ENCODE measurements around the gene PTPN3.

Gene PTPN3

GRCh38 chr9:109355564-109356297, 142.4 kb downstream of the PTPN3 start:
- H3K9me3 ChIP-seq (ENCODE audit: insufficient read depth, low read length): no peaks in the 10 kb centered on the region
- no peaks in the 10 kb centered on the region for H3K4me1 ChIP-seq (ENCODE audit: insufficient read depth, insufficient read length)
- no peak overlapping the region for H3K4me3 ChIP-seq (ENCODE audit: insufficient read length, low read depth)
- no peak for DNase-seq (ENCODE audit: low read depth, low spot score)
- TF ChIP-seq YY1 (IDR thresholded peaks at IDR 0.05; ENCODE audit: insufficient read depth, insufficient read length): no peak
- H3K27me3 ChIP-seq (ENCODE audit: insufficient read depth, insufficient read length): no peaks in the 10 kb centered on the region
- H3K36me3 ChIP-seq (ENCODE audit: insufficient read depth, insufficient read length, low read length): no peaks in the 10 kb centered on the region
- H3K9ac ChIP-seq (ENCODE audit: insufficient read length, low read depth): no peak overlapping the region

- no peak overlapping the region for H3K4me3 ChIP-seq (ENCODE audit: insufficient read length, low read depth)
Measured at GRCh38 chr9:109354190-109354589, 143.9 kb downstream of the PTPN3 start.

GRCh38 chr9:109351032-109351431, 147.1 kb downstream of the PTPN3 start:
- Histone ChIP-seq H3K9me3 (ENCODE audit: insufficient read depth, low read length) (no peaks in the 10 kb centered on the region), H3K9ac (ENCODE audit: insufficient read length, low read depth) (no peak overlapping the region), H3K4me1 (ENCODE audit: insufficient read depth, insufficient read length) (no peaks in the 10 kb centered on the region), H3K27me3 (ENCODE audit: insufficient read depth, insufficient read length) (no peaks in the 10 kb centered on the region), H3K4me3 (ENCODE audit: insufficient read length, low read depth) (no peak overlapping the region), H3K36me3 (ENCODE audit: insufficient read depth, insufficient read length, low read length) (no peaks in the 10 kb centered on the region)
- DNase-seq (ENCODE audit: low read depth, low spot score): no peak
- TF ChIP-seq ZNF274 (IDR thresholded peaks at IDR 0.05; ENCODE audit: low read depth, low read length) (no peak), SUZ12 (IDR thresholded peaks at IDR 0.05; ENCODE audit: extremely low read depth, insufficient read depth, insufficient read length) (no peak), YY1 (IDR thresholded peaks at IDR 0.05; ENCODE audit: insufficient read depth, insufficient read length) (no peak)

More at GRCh38 chr9:109354190-109354589, 143.9 kb downstream of the PTPN3 start:
- DNase-seq (ENCODE audit: low read depth, low spot score): no peak
- H3K36me3 ChIP-seq (ENCODE audit: insufficient read depth, insufficient read length, low read length): no peaks in the 10 kb centered on the region
- H3K4me1 ChIP-seq (ENCODE audit: insufficient read depth, insufficient read length): no peaks in the 10 kb centered on the region
- TF ChIP-seq SUZ12 (IDR thresholded peaks at IDR 0.05; ENCODE audit: extremely low read depth, insufficient read depth, insufficient read length): no peak
- no peak for TF ChIP-seq ZNF274 (IDR thresholded peaks at IDR 0.05; ENCODE audit: low read depth, low read length)
- TF ChIP-seq YY1 (IDR thresholded peaks at IDR 0.05; ENCODE audit: insufficient read depth, insufficient read length): no peak
- no peaks in the 10 kb centered on the region for H3K27me3 ChIP-seq (ENCODE audit: insufficient read depth, insufficient read length)
- no peaks in the 10 kb centered on the region for H3K9me3 ChIP-seq (ENCODE audit: insufficient read depth, low read length)
- H3K9ac ChIP-seq (ENCODE audit: insufficient read length, low read depth): no peak overlapping the region

GRCh38 chr9:109349421-109349846, 148.7 kb downstream of the PTPN3 start:
- H3K9ac ChIP-seq (ENCODE audit: insufficient read length, low read depth): no peak overlapping the region
- no peak overlapping the region for H3K4me3 ChIP-seq (ENCODE audit: insufficient read length, low read depth)
- peaks cover 4% of the 10 kb centered on the region for H3K4me1 ChIP-seq (ENCODE audit: insufficient read depth, insufficient read length)
- H3K9me3 ChIP-seq (ENCODE audit: insufficient read depth, low read length): no peaks in the 10 kb centered on the region
- H3K36me3 ChIP-seq (ENCODE audit: insufficient read depth, insufficient read length, low read length): no peaks in the 10 kb centered on the region
- no peak for DNase-seq (ENCODE audit: low read depth, low spot score)
- no peaks in the 10 kb centered on the region for H3K27me3 ChIP-seq (ENCODE audit: insufficient read depth, insufficient read length)
- TF ChIP-seq SUZ12 (IDR thresholded peaks at IDR 0.05; ENCODE audit: extremely low read depth, insufficient read depth, insufficient read length) (no peak), YY1 (IDR thresholded peaks at IDR 0.05; ENCODE audit: insufficient read depth, insufficient read length) (no peak), ZNF274 (IDR thresholded peaks at IDR 0.05; ENCODE audit: low read depth, low read length) (no peak)

DNA sequence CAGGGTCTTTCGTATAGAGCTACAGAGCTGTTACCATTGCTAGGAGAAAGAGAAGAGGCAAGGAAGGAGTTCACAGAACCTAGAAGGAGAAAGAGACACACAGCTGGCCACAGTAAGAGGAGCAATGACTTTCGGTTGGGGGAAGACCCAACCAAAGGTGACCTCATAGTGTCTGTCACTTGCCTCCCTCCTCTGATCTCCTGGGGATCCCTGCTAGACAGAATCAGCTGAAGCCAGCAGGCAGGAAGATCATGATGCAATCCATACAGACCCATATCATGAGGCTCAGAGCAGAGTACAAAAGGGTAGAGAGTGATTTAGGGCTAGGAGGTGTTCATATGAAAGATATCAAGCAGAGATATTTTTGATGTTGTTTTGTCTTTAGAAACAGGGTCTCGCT, 151.2 kb downstream of the PTPN3 start:
- TF ChIP-seq YY1 (IDR thresholded peaks at IDR 0.05; ENCODE audit: insufficient read depth, insufficient read length): no peak
- no peaks in the 10 kb centered on the region for H3K36me3 ChIP-seq (ENCODE audit: insufficient read depth, insufficient read length, low read length)
- H3K9ac ChIP-seq (ENCODE audit: insufficient read length, low read depth): no peak overlapping the region
- H3K4me1 ChIP-seq (ENCODE audit: insufficient read depth, insufficient read length): peaks cover 6% of the 10 kb centered on the region
- H3K9me3 ChIP-seq (ENCODE audit: insufficient read depth, low read length): no peaks in the 10 kb centered on the region
- no peak for DNase-seq (ENCODE audit: low read depth, low spot score)
- H3K4me3 ChIP-seq (ENCODE audit: insufficient read length, low read depth): no peak overlapping the region
- no peaks in the 10 kb centered on the region for H3K27me3 ChIP-seq (ENCODE audit: insufficient read depth, insufficient read length)

GRCh38 chr9:109344866-109345265, 153.2 kb downstream of the PTPN3 start:
- Histone ChIP-seq H3K27me3 (ENCODE audit: insufficient read depth, insufficient read length) (no peaks in the 10 kb centered on the region), H3K36me3 (ENCODE audit: insufficient read depth, insufficient read length, low read length) (no peaks in the 10 kb centered on the region), H3K4me1 (ENCODE audit: insufficient read depth, insufficient read length) (peaks cover 6% of the 10 kb centered on the region), H3K9me3 (ENCODE audit: insufficient read depth, low read length) (no peaks in the 10 kb centered on the region), H3K9ac (ENCODE audit: insufficient read length, low read depth) (no peak overlapping the region), H3K4me3 (ENCODE audit: insufficient read length, low read depth) (no peak overlapping the region)
- DNase-seq (ENCODE audit: low read depth, low spot score): no peak
- no peak for TF ChIP-seq SUZ12 (IDR thresholded peaks at IDR 0.05; ENCODE audit: extremely low read depth, insufficient read depth, insufficient read length)
- no peak for TF ChIP-seq YY1 (IDR thresholded peaks at IDR 0.05; ENCODE audit: insufficient read depth, insufficient read length)
- TF ChIP-seq ZNF274 (IDR thresholded peaks at IDR 0.05; ENCODE audit: low read depth, low read length): no peak

DNA sequence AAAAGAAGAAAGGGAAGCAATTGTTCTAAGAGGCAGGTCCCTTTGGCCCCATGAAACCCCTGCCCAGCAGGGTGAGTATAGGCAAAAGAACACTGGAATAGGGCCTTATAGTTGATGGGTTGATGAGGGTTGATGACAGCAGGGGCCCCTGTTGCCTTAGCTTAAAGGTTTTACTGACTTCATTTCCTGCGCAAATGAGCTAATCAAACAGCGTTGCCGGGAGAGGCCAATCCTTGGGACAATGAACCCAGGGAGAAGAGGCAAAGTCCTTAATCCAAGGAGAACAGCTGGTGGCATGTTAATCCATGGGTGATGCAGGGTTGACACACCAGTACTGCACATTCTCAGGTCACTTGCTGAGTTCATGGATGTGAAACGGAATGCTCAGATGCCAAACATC, 155.2 kb downstream of the PTPN3 start:
- H3K9ac ChIP-seq (ENCODE audit: insufficient read length, low read depth): no peak overlapping the region
- no peaks in the 10 kb centered on the region for H3K9me3 ChIP-seq (ENCODE audit: insufficient read depth, low read length)
- H3K36me3 ChIP-seq (ENCODE audit: insufficient read depth, insufficient read length, low read length): no peaks in the 10 kb centered on the region
- TF ChIP-seq SUZ12 (IDR thresholded peaks at IDR 0.05; ENCODE audit: extremely low read depth, insufficient read depth, insufficient read length) (no peak), ZNF274 (IDR thresholded peaks at IDR 0.05; ENCODE audit: low read depth, low read length) (no peak), YY1 (IDR thresholded peaks at IDR 0.05; ENCODE audit: insufficient read depth, insufficient read length) (no peak)
- peaks cover 6% of the 10 kb centered on the region for H3K4me1 ChIP-seq (ENCODE audit: insufficient read depth, insufficient read length)
- DNase-seq (ENCODE audit: low read depth, low spot score): no peak
- H3K27me3 ChIP-seq (ENCODE audit: insufficient read depth, insufficient read length): no peaks in the 10 kb centered on the region
- no peak overlapping the region for H3K4me3 ChIP-seq (ENCODE audit: insufficient read length, low read depth)
